Measurements from ENCODE around the gene RPS6KA1. TPM values are rescaled to one million over a fixed set of nuclear protein-coding genes. Genes with fewer than 3 reads are reported as not detected.

Gene RPS6KA1
- total RNA-seq, 6 experiments from 2014 or later: 6.2 to 42.6 (median 20.9) TPM

DNA sequence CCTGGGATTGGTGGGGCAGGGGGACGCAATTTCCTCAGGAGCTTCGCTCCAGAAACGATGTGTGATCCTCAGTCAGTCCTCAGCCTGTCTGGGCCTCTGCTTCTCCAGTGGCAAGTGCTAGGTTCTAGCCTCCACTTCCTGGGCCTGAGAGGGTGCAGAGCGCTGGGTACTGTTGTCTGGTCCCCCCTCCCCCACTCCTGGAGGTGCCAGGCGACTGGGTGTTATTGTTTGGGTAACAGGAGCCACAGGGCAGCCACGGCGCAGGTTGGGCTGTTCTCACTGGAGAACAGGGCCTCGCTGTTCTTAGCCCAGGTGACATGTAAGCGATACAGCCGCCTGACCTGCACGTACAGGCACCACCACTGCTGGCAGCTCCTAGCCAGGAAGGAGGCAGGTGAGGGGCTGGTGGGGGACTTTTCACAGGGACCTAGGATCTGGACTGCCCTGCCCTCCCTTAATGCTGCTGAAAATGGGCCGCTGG lies 2.1 kb downstream of the RPS6KA1 start:
- DNase-seq (peak in 2 of 3 donors; percentile 41 to 73), ATAC-seq (peak in 1 of 4 donors; percentile 12)
- Histone ChIP-seq H3K27ac (peak overlapping the region in 1 of 3 donors; percentile 38), H3K4me1 (peaks cover 0 to 20% (median 0%) of the 10 kb centered on the region in 4 donors), H3K27me3 (no peaks in the 10 kb centered on the region), H3K4me3 (no peak overlapping the region), H3K9me3 (no peaks in the 10 kb centered on the region), H3K36me3 (no peaks in the 10 kb centered on the region)
- intact Hi-C loops (cut with DNase I): no loop called here
- WGBS (ENCODE audit: insufficient coverage, low coverage, low lambda C conversion rate, missing lambda C conversion rate): 100% methylated on average over 1 of the region's 12 CpGs
- TF ChIP-seq POLR2A (IDR thresholded peaks at IDR 0.05) (no peak), CTCF (IDR thresholded peaks at IDR 0.05) (no peak)

GRCh38 chr1:26533951-26534509 lies 4.5 kb downstream of the RPS6KA1 start:
- Histone ChIP-seq H3K27me3 (no peaks in the 10 kb centered on the region), H3K9me3 (no peaks in the 10 kb centered on the region), H3K27ac (no peak overlapping the region), H3K4me3 (no peak overlapping the region), H3K36me3 (no peaks in the 10 kb centered on the region), H3K4me1 (peaks cover 0 to 20% (median 0%) of the 10 kb centered on the region in 4 donors)
- no peak for TF ChIP-seq POLR2A (IDR thresholded peaks at IDR 0.05)
- TF ChIP-seq CTCF (IDR thresholded peaks at IDR 0.05): no peak
- intact Hi-C loops (cut with DNase I): no loop called here
- 45% methylated on average over 1 of the region's 5 CpGs for WGBS (ENCODE audit: insufficient coverage, low coverage, low lambda C conversion rate, missing lambda C conversion rate)
- DNase-seq (no peak), ATAC-seq (no peak)

DNA sequence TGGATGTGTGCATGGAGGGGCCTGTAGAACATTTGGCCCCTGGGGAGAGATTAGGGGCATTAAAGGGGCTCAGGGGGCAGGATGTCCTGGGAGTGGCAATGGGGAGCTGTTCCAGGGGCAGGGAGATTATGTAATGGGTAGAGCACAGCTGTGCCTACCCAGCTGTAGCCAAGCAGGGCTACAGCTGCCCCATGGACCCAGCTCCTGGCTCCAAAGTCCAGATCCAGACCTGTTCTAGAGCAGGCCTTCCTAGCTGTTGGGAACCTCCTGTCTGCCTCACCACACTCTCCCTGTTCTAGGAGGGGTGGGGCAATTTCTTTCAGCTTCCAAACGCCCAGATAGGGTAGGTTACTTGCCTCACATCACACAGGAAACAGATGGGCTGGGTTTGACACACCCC lies 5.6 kb downstream of the RPS6KA1 start:
- WGBS (ENCODE audit: insufficient coverage, low coverage, low lambda C conversion rate, missing lambda C conversion rate): 0% methylated on average over 1 of the region's 1 CpG
- Histone ChIP-seq H3K9me3 (no peaks in the 10 kb centered on the region), H3K4me3 (no peak overlapping the region), H3K36me3 (no peaks in the 10 kb centered on the region), H3K27me3 (no peaks in the 10 kb centered on the region), H3K4me1 (peaks cover 0 to 19% (median 0%) of the 10 kb centered on the region in 4 donors), H3K27ac (peak overlapping the region in 1 of 3 donors; percentile 6)
- ATAC-seq (peak; percentile 55 to 87 (median 81)), DNase-seq (peak; percentile 60 to 93 (median 87))
- intact Hi-C loops (cut with DNase I): no loop called here
- no peak for TF ChIP-seq CTCF (IDR thresholded peaks at IDR 0.05)
- no peak for TF ChIP-seq POLR2A (IDR thresholded peaks at IDR 0.05)

GRCh38 chr1:26536081-26536480 lies 6.5 kb downstream of the RPS6KA1 start:
- intact Hi-C loops (cut with DNase I): no loop called here
- Histone ChIP-seq H3K9me3 (no peaks in the 10 kb centered on the region), H3K36me3 (no peaks in the 10 kb centered on the region), H3K4me1 (peaks cover 0 to 11% (median 0%) of the 10 kb centered on the region in 4 donors), H3K4me3 (no peak overlapping the region), H3K27me3 (no peaks in the 10 kb centered on the region), H3K27ac (no peak overlapping the region)
- TF ChIP-seq POLR2A (IDR thresholded peaks at IDR 0.05) (no peak), CTCF (IDR thresholded peaks at IDR 0.05) (no peak)
- WGBS (ENCODE audit: insufficient coverage, low coverage, low lambda C conversion rate, missing lambda C conversion rate): 75% methylated on average over 4 of the region's 5 CpGs
- DNase-seq (no peak), ATAC-seq (no peak)

All from right lobe of liver (tissue), 6 donors.